ENCODE results near the gene SPRED1. TPM values are rescaled to one million over a fixed set of nuclear protein-coding genes. Genes with fewer than 3 reads are reported as not detected.
A peak's percentile ranks its signal among the peaks of the same experiment; 100 is the strongest.

SPRED1 gene
- total RNA-seq, 1 donor from 2014 or later, result 12.7 TPM

GRCh38 chr15:38324939-38325647 lies 72.5 kb downstream of the SPRED1 start:
- no peak for DNase-seq (ENCODE audit: low spot score)
- intact Hi-C loops (cut with DNase I), result no loop called here

- intact Hi-C loops (cut with DNase I), result no loop called here
- DNase-seq (ENCODE audit: low spot score), result no peak
Measured at GRCh38 chr15:38325648-38325990, 73.0 kb downstream of the SPRED1 start.

- intact Hi-C loops (cut with DNase I), result no loop called here
- no peak for DNase-seq (ENCODE audit: low spot score)
Measured at GRCh38 chr15:38332711-38333110, 80.1 kb downstream of the SPRED1 start.

- DNase-seq (ENCODE audit: low spot score), result no peak
- intact Hi-C loops (cut with DNase I), result no loop called here
Measured at GRCh38 chr15:38335116-38335515, 82.5 kb downstream of the SPRED1 start.

GRCh38 chr15:38344351-38344750 lies 91.7 kb downstream of the SPRED1 start:
- intact Hi-C loops (cut with DNase I), result no loop called here
- no peak for DNase-seq (ENCODE audit: low spot score)

GRCh38 chr15:38349251-38349650 lies 96.6 kb downstream of the SPRED1 start:
- intact Hi-C loops (cut with DNase I), result no loop called here
- no peak for DNase-seq (ENCODE audit: low spot score)

GRCh38 chr15:38351466-38351865 lies 98.8 kb downstream of the SPRED1 start:
- intact Hi-C loops (cut with DNase I), result loop anchor here (5.0 to 10.0 kb wide), 4 partner anchors 99 to 354 kb away; partner anchors contain the start of gene SPRED1
- DNase-seq (ENCODE audit: low spot score), result no peak

GRCh38 chr15:38354315-38354929 lies 101.8 kb downstream of the SPRED1 start:
- intact Hi-C loops (cut with DNase I), result loop anchor here (5.0 to 10.0 kb wide), 4 partner anchors 102 to 357 kb away; partner anchors contain the start of gene SPRED1
- no peak for DNase-seq (ENCODE audit: low spot score)

GRCh38 chr15:38362355-38362754 lies 109.7 kb downstream of the SPRED1 start:
- no peak for DNase-seq (ENCODE audit: low spot score)
- intact Hi-C loops (cut with DNase I), result no loop called here

- no peak for DNase-seq (ENCODE audit: low spot score)
- intact Hi-C loops (cut with DNase I), result no loop called here
Measured at GRCh38 chr15:38367476-38367875, 114.8 kb downstream of the SPRED1 start.

GRCh38 chr15:38369936-38370478 lies 117.4 kb downstream of the SPRED1 start:
- no peak for DNase-seq (ENCODE audit: low spot score)
- intact Hi-C loops (cut with DNase I), result loop anchor here (5.0 to 10.0 kb wide), 2 partner anchors 118 to 235 kb away; partner anchors contain the start of gene SPRED1

- intact Hi-C loops (cut with DNase I), result loop anchor here (5.0 to 10.0 kb wide), 2 partner anchors 121 to 238 kb away; partner anchors contain the start of gene SPRED1
- no peak for DNase-seq (ENCODE audit: low spot score)
Measured at GRCh38 chr15:38373016-38373415, 120.4 kb downstream of the SPRED1 start.

- no peak for DNase-seq (ENCODE audit: low spot score)
- intact Hi-C loops (cut with DNase I), result loop anchor here (5.0 to 10.0 kb wide), 2 partner anchors 122 to 239 kb away; partner anchors contain the start of gene SPRED1
Measured at GRCh38 chr15:38374029-38374428, 121.4 kb downstream of the SPRED1 start.

- DNase-seq (ENCODE audit: low spot score), result no peak
- intact Hi-C loops (cut with DNase I), result loop anchor here (5.0 to 10.0 kb wide), 2 partner anchors 122 to 240 kb away; partner anchors contain the start of gene SPRED1
Measured at GRCh38 chr15:38374556-38374955, 121.9 kb downstream of the SPRED1 start.

- no peak for DNase-seq (ENCODE audit: low spot score)
- intact Hi-C loops (cut with DNase I), result loop anchor here (10.0 kb wide), 1 partner anchor 241 kb away; no protein-coding TSS in a partner anchor
Measured at GRCh38 chr15:38376081-38376480, 123.4 kb downstream of the SPRED1 start.

- intact Hi-C loops (cut with DNase I), result loop anchor here (10.0 kb wide), 1 partner anchor 243 kb away; no protein-coding TSS in a partner anchor
- DNase-seq (ENCODE audit: low spot score), result no peak
Measured at GRCh38 chr15:38377636-38378035, 125.0 kb downstream of the SPRED1 start.

- intact Hi-C loops (cut with DNase I), result loop anchor here (10.0 kb wide), 1 partner anchor 243 kb away; no protein-coding TSS in a partner anchor
- peak; percentile 77 for DNase-seq (ENCODE audit: low spot score)
Measured at GRCh38 chr15:38378161-38378560, 125.5 kb downstream of the SPRED1 start.

GRCh38 chr15:38389924-38390542 lies 137.4 kb downstream of the SPRED1 start:
- intact Hi-C loops (cut with DNase I), result loop anchor here (10.0 kb wide), 1 partner anchor 385 kb away; no protein-coding TSS in a partner anchor
- DNase-seq (ENCODE audit: low spot score), result no peak

GRCh38 chr15:38391191-38391590 lies 138.6 kb downstream of the SPRED1 start:
- DNase-seq (ENCODE audit: low spot score), result no peak
- intact Hi-C loops (cut with DNase I), result loop anchor here (10.0 kb wide), 1 partner anchor 386 kb away; no protein-coding TSS in a partner anchor

- intact Hi-C loops (cut with DNase I), result loop anchor here (10.0 kb wide), 1 partner anchor 393 kb away; no protein-coding TSS in a partner anchor
Measured at GRCh38 chr15:38398134-38398533, 145.5 kb downstream of the SPRED1 start.

More at GRCh38 chr15:38398134-38398533, 145.5 kb downstream of the SPRED1 start:
- DNase-seq (ENCODE audit: low spot score), result no peak

Data from cardiac septum (tissue), 1 donor.